CD4-positive, alpha-beta T cell treated with Interleukin-4 for 1 hour (primary cell): ENCODE measurements around the gene PPP1R7.

ENCODE experiments used
- DNase-seq, 2 donors: peaks; one replicate each; pipeline ENCODE4 v3.0.0-alpha.2; 2020 to 2022

PPP1R7 gene

DNA sequence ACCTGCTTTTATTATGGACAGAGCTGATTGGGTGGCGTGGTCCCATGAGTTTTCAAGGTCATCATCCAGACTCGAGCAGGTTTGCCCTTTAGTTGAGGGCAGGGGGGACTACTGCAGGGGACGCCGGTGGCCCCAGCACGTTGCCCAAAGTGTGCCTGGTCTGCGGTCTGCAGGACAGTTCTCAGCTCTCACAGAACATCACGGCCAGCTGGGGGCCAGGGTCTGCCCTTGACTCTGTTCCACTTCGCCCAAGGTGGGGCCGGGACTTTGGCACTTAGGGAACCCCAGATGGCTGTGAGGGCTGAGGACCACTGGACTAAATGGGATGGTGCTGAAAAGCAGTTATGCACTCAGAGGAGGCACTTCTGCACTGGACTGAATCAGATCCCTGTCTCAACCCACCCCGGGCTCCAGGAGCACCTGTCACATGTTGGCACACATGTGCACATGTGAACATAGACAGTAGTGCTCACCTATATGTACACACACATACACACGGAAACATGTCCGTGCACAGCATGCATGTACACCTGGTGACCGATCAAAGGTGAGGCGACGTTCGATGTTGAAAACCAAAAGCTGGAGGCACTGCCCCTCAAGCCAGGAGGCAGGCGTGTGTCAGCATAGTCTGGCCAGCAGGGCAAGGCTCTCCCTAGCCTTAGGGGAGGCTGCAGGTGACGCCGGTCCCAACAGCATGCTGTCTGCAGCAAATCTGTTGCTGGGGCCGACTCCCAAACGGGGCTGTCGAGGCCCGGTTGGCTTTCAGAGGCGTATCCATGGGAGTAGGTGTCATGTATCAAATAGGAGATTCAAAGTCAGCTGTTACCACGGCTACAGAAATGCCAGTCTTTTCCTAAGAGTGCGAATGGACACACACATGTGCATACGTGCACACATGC lies 48.4 kb downstream of the PPP1R7 start:
- no peak for DNase-seq

DNA sequence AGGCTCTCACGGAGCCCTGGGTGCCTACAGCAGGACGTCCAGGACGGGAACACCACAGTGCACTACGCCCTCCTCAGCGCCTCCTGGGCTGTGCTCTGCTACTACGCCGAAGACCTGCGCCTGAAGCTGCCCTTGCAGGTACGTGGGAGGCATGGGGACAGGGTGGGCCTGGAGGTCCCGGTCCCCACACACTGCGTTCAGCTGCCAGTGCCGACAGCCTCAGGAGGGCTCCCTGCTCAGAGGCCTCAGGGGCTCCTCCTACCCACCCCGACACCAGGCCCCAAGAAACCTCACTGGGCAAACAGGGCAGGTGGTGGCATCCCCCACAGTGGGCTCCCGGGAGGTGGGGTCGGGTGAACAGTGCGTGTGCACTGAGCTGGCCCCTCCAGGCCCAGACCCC lies 49.0 kb downstream of the PPP1R7 start:
- DNase-seq, result no peak

DNA sequence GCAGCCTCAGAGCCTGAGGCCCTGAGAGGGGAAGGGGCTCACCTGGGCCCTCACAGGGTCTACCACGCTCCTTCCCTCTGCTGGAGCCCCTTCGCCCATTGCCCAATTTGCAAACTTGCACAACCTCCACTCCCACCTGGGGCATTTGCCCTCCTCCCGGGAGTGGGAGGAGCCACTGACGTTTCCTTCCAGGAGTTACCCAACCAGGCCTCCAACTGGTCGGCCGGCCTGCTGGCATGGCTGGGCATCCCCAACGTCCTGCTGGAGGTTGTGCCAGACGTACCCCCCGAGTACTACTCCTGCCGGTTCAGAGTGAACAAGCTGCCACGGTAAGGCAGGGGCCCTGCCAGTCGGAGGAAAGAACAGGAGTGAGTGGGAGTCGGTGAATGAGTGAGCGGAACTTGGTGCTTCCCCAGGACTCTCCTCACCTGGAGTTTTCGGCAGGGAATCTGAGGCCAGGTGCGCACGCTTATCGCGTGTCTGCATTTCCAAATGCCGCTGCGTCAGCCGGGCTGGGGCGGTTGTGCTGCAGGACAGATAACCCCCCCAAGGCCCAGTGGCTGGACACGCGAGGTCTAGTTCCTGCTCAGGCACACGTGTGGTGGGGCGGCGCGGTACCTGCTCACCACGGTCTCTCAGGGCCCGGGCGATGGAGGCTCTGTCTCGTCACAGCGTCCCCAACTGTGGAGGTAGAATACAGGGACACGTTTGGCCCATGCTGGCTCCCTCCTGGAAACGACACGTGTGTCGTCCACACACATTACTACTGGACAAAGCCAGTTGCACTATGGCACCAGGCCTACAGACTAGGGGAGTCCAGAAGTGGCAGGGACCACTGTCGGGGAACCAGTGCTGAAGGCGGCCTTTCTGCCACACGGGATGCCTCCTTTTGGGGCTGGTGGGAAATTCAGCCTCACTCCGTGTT lies 49.9 kb downstream of the PPP1R7 start:
- DNase-seq, result no peak

DNA sequence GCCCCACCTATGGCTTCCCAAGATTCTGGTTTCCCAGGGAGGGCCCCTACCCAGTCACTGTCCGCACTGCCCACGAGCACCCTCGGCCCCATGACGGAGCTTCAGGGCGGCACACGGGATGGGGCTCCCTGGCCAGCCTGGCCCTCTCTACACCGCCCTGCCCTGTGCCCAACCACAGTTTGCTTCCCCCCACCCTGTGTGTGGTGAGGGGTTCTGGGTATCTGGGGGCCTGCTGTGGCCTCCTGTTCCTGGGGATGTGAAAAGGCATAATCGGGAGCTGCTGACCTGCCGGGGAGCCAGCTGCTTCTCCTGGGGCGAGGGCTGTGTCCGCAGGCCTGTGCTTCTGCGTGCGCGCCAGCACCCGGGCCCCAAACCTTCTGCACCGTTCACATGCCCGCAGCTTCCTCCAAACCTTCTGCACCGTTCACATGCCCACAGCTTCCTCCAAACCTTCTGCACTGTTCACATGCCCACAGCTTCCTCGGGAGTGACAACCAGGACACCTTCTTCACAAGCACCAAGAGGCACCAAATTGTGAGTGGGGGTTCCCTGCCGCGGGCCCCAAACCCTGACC lies 50.6 kb downstream of the PPP1R7 start:
- no peak for DNase-seq

DNA sequence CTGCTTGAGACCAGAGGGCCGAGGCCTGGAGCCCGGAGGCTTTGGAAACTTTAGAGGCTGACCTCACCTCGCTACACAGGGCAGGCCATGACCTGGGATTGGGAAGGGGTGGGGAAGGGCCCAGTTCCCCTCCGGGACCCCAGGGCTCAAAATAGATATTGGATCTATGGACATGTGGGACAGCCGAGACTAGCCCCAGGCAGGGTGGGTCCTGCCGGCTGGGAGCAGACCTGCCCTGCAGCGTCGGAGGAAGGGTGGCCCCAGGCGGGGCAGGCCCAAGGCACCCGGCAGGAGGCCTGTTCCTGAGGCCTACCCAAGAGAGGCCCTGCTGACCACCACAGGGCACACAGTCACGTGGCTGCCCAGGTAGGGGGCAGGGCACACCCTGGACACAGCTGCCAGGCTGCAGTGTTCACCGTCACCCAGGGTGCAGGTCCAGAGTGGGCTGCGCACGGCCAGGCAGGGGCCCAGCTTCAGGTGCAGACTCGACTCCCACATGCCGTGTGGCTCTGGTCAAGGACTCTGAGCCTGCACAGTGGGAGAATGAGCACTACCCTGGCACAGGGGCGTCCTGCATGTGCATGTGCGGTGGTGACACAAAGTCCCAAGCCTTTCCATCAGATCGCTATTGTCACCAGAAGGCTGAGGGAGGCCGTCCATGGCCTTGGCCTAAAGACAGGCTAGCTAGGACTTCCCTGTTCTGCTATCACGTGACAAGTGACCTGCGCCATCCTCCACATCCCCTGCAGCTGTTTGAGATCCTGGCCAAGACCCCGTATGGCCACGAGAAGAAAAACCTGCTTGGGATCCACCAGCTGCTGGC lies 51.4 kb downstream of the PPP1R7 start:
- DNase-seq, result no peak

DNA sequence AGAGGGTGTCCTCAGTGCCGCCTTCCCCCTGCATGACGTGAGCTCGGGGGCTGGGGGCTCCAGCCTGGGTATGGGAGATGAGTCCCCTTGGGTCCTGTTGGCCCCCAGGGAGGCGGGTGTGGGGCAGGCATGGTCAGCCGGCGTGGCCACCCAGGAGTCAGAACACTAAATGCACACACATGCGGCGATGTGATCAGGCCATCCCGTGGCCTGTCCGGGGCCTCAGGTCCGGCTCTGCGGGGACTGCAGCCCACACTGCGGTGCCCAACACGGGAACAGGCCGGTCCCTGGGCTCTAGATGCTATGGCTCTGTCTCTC lies 52.0 kb downstream of the PPP1R7 start:
- DNase-seq, result no peak

DNA sequence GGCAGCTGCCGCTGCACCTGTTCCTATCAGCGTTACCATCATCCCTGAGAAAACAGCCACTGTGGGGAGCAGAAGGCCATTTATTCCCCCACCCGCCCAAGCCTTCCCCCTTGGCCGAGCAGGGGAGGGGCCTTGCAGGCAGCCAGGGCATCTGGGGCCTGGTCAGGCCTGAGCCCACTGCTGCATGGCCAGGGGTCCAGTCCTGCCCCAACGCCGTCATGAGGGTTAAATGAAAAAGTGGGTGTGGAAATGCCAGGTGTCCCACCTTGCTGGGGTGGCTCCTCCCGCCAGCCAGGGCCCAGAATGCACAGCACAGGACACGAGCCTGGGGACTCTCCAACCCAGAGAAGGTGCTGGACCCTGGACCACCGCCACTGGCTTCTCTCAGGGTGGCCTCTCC lies 52.4 kb downstream of the PPP1R7 start:
- no peak for DNase-seq

DNA sequence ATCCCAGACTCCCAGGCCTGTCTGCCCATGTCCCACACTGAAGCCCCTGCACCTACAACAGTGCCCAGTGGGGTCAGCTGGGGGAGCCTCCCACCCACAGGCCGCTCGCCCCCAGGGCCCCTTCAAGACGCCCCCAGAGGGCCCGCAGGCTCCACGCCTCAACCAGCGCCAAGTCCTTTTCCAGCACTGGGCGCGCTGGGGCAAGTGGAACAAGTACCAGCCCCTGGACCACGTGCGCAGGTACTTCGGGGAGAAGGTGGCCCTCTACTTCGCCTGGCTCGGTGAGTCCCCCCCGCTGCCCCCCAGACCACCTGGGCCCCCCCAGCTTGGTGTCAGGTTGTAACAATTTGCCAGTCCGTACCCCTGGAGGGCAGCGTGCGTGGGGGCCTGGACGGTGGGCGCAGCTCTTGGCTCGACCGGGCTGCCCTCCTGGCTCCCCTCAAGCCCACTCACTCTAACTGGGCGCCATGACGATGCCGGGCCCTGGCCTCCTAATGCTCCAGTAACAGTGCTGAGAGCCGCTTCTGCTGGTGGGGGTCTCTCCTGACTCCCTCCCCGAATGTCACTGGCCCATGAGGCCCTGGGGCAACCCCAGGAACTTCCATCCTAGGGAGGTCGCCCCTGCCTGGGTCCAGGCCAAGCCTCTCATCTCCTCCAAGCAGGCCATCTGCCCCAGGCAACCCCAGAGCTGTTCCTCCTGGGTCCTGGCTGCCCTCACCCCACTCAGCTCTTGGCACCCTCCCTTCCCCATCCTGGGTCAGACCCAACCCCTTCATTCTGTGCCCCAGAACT lies 53.1 kb downstream of the PPP1R7 start:
- DNase-seq, result no peak

DNA sequence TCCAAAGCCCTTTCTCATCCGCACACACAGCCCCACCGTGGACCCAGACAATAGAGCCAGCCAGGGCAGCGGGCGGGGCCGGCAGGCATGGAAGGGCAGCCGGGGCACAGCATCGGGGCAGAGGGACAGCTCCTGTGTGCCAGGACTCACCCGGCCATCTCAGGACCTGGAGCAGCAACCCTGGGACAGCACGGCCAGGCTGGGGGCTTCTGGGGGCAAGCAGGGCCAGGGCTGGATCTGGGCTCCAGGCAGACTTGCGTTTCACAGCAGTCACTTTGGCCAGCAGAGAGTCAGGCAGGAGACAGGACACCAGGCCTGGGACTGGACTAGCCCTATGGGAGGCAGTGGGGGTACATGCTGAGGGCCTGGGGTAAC lies 53.7 kb downstream of the PPP1R7 start:
- no peak for DNase-seq

DNA sequence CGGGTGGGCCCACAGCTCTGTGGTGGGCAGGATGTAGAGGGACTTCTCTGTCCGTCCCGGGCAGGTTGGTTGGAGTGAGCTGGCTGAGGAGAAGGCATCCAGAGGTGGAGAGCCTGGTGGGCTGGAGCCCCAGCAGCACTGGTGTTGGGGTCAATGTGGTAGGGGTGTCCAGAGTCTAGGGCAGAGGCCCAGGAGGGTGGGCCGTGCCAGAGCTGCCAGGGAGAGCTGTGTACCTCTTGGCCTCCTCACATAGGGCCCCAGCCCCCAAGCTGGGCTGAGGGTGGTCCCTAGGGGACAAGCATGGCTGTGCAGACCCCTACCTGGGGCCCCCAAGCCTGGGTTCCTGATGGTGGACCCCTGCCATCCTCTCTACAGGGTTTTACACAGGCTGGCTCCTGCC lies 54.2 kb downstream of the PPP1R7 start:
- no peak for DNase-seq

DNA sequence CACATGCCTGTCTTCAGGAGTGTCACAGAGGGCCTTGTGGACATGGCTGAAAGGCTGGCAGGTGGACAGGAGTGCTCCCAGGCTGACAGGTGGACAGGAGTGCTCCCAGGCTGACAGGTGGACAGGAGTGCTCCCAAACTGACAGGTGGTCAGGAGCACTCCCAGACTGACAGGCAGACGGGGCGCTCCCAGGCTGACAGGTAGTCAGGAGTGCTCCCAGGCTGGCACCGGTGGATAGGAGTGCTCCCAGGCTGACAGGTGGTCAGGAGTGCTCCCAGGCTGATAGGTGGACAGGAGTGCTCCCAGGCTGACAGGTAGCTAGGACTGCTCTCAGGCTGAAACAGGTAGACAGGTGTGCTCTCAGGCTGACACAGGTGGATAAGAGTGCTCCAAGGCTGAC lies 54.8 kb downstream of the PPP1R7 start:
- no peak for DNase-seq

DNA sequence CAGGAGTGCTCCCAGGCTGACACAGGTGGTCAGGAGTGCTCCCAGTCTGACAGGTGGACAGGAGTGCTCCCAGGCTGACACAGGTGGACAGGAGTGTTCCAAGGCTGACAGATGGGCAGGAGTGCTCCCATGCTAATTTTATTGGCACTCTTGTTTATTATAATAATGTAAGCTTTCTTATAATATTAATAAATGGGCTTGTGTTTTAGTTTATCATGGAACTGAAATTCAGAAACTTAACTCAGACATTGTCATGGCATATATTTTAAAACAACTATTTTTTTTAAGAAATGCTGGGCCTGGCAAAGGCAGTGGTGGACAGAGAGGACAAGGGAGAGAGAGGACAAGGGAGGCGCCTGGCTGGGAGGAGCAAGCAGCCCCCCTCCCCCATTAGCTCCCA lies 56.9 kb downstream of the PPP1R7 start:
- DNase-seq, result no peak

DNA sequence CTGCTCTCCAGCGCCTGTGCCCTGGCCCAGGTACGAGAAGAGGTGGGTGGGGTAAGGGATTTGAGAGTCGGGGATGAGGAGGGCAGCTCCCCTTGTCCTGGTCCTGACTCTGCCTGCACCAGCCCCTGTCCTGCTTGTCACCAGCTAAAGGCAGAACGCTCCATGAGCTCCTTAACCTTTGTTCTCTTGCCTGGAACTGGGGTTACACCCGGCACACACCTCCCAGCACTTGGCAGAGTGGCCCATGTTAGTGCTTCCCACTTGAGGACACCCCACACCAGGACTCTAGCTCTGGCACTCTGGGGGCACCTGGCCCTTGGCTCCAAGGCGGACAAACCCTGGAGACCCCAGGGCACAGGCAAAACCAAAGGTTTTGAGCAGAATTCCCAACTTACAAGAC lies 57.4 kb downstream of the PPP1R7 start:
- DNase-seq, result no peak

DNA sequence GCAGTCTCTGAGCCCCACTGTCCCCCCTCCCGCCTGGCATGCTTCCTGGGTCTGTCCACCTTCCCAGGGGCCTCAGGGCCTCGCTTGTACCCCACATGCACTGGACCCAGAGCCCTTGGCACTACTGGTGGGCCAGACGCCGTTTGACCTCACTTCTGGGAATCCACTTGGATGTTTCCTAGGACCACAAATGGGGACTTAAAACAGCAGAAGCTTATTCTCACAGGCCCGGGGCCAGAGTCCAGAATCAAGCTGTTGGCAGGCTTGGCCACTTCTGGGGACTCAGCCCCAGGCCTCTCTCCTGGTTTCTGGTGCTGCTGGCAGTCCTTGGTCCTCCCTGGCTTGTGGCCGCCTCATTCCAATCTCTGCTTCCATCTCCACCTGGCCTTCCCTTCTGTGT lies 57.8 kb downstream of the PPP1R7 start:
- no peak for DNase-seq

DNA sequence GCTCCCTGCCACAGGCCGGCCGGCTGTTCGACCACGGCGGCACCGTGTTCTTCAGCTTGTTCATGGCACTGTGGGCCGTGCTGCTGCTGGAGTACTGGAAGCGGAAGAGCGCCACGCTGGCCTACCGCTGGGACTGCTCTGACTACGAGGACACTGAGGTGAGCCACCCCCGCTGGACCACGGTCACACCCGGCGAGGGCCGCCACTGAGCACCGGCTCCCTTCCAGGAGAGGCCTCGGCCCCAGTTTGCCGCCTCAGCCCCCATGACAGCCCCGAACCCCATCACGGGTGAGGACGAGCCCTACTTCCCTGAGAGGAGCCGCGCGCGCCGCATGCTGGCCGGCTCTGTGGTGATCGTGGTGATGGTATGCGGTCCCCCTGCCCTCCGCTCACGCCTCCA lies 59.0 kb downstream of the PPP1R7 start:
- no peak for DNase-seq

DNA sequence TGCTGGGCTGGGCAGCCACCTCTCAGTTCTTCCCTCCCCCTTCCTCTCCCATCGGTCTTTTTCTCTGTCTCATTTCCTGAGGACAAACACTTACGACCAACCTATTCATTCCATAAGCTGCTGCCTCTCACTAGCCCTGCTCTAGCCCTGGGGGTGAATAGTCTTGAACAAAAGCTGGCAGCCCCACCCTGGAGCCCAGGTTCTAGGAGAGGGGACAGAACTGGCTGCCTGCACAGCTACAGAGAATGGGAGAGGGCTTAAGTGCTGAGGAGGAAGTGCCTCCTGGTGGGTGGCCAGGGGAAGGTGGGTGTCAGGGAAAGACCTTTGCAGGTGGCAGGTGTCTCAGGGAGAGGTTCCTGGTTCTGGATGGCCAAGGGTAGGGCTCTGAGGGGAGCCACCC lies 61.0 kb downstream of the PPP1R7 start:
- no peak for DNase-seq

DNA sequence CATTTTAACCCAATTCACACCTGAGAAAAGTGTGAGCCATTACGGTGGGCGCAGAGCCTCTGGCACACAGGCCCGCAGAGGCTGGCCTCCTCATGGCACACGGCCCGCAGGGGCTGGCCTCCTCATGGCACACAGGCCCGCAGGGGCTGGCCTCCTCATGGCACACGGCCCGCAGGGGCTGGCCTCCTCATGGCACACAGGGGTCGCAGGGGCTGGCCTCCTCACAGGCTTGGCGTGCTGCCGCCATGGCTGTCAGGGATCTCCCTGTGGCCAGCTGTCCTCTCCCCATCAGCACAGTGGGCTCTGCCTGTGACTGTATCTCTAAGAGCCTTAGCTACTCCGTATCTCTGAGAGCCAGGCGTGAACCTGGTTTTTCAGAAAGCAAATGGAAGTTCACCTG lies 62.8 kb downstream of the PPP1R7 start:
- DNase-seq, result no peak

DNA sequence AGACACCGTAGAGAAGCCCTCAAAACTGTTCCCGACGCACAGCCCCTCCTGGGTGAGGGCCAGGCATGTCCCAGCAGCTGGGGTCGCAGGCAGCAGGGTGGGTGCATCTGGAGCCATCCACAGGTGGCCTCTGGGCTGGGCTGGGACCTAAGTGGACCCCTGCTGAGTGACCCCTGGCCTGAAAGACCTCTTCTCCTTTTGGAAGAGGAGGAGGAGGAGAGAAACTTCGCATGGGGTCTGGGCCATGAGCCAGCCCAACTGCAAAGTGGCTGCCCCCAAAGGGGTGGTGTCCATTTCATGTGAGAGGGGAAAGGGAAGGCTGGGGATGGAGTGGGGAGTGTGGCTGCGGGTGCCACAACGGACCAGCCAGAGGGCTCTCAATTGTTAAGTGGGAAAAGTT lies 63.3 kb downstream of the PPP1R7 start:
- DNase-seq, result no peak

DNA sequence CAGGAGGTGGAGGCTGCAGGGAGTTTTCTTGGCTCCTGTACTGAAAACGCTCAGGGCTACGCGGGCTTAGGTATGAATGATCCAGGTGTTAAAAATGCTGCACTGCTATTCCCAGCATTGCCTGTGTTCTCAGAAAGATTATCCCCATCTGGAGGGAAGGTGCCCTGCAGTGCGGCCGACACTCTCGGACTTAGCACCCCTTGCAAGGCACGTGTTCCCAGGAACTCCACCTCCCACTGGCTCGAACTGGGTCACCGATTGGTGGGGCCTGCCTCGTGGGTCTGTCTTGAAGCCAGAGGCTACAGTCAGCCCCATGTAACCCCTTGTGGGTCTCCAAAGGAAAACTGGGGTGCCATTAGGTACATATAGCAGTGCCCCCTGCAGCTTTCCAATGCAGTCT lies 63.9 kb downstream of the PPP1R7 start:
- no peak for DNase-seq

DNA sequence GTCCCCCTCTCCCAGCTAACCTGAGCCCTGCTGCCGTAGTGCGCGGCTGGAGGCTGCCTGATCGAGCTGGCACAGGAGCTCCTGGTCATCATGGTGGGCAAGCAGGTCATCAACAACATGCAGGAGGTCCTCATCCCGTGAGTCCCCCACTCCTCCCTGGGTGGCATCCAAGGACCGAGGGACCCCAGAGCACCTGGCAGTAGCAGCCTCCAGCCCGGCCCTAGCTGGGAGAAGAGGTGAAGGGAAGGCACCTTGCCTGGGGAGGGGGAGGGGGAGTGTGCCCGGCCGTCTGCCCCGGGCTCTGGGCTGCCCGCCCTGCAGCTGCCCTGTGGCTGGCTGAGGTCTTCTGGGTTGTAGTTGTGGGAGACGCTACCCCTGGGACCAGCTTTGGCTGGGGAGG lies 64.5 kb downstream of the PPP1R7 start:
- DNase-seq, result no peak

DNA sequence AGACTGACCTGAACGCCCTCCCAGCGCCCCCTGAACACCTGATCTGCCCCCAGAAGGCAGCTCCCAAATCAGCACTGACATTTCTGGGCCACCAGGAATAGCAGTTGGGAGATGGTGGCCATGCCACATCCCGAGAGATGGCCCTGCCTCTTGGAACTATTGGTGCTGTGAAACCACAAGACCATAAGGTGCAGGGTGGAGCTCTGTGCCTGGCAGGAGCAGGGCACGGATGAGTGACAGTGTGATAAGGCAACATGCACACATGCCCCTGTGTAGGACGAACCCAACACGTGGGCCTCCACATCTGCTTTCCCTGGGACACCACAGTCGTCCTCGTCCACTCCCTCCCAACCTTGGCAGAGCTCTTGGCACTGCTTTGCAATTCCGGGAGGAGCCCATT lies 65.2 kb downstream of the PPP1R7 start:
- no peak for DNase-seq

DNA sequence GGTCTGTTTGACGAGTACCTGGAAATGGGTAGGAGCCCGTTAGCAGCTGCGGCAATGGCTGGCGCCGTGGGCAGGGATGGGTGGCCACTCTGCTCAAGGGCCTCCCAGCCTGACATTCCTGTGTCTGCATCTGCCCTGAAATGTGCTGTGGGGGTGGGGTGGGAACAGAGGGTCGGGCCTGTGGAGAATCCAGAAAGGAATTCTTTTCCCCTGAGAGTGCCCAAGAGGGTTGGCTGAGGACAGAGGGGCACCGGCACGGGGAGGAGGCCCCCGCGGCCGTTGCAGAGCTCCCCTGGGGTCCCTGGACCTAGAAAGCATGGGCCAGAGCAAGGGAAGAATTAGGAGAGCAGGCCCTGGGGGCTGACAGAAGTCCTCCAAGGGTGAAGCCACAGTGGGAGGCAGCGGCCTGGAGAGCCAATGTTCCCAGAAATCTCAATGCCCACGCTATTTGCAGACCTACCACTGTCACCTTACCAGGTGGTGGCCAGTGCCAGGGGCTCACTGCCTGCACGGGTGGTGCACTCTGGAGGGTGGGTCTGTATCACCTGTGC lies 66.0 kb downstream of the PPP1R7 start:
- DNase-seq, result no peak
